Upper lobe of left lung (tissue), 6 donors: ENCODE measurements around the gene ATP8B3. TPM values are rescaled to one million over a fixed set of nuclear protein-coding genes. Genes with fewer than 3 reads are reported as not detected.

Source experiments
- ATAC-seq, 2 donors: fragments of 200-7000 bp; cut with Tn5 transposase; one replicate each; pipeline ENCODE4 v1.9.1; 2022; ENCODE audit warnings: mild to moderate bottlenecking in 2 of 2, moderate library complexity in 2 of 2; ENCODE audit not compliant: low FRiP score in 2 of 2
- DNase-seq, 2 donors: peaks; one replicate each; pipeline ENCODE4 v3.0.0-alpha.2; 2019 to 2020
- H3K27ac ChIP-seq, 4 donors: fragments of 200-600 bp; sonication (generic); one replicate each; pipeline ENCODE4 v1.5.1; 2016 to 2019
- H3K27me3 ChIP-seq, 4 donors: fragments of 200-600 bp; sonication (generic); one replicate each; pipeline ENCODE4 v1.5.1; 2017 to 2019
- H3K36me3 ChIP-seq, 4 donors: fragments of 200-600 bp; sonication (generic); one replicate each; pipeline ENCODE4 v1.5.1; 2016 to 2019
- H3K4me1 ChIP-seq, 4 donors: fragments of 200-600 bp; sonication (generic); one replicate each; pipeline ENCODE4 v1.5.1; 2018 to 2019
- H3K4me3 ChIP-seq, 4 donors: fragments of 200-600 bp; sonication (generic); one replicate each; pipeline ENCODE4 v1.5.1; 2017 to 2019; ENCODE audit warnings: mild to moderate bottlenecking in 2 of 4, moderate library complexity in 1 of 4
- H3K9me3 ChIP-seq, 4 donors: fragments of 200-600 bp; sonication (generic); one replicate each; pipeline ENCODE4 v1.5.1; 2018 to 2019
- CTCF ChIP-seq, 6 experiments: fragments of 450-650 bp in 4 of 6; fragments of 200-600 bp in 2 of 6; sonication (generic) in 2 of 6; IDR thresholded peaks; one replicate each; pipeline ENCODE4 v1.5.1; 2016 to 2019; ENCODE audit warnings: antibody characterized with exemption in 6 of 6
- EP300 ChIP-seq, 4 donors: sonication (generic); formaldehyde crosslinking; IDR thresholded peaks; one replicate each; pipeline ENCODE4 v1.5.1; 2017; ENCODE audit warnings: antibody characterized with exemption in 4 of 4, control low read depth in 2 of 4
- POLR2A ChIP-seq, 4 donors: fragments of 450-650 bp; IDR thresholded peaks; one replicate each; pipeline ENCODE4 v1.5.1; 2016 to 2017; ENCODE audit warnings: antibody characterized with exemption in 4 of 4, mild to moderate bottlenecking in 2 of 4
- POLR2AphosphoS5 ChIP-seq, 2 donors: sonication (generic); formaldehyde crosslinking; IDR thresholded peaks; one replicate each; pipeline ENCODE4 v1.5.1; 2017; ENCODE audit warnings: antibody characterized with exemption in 2 of 2
- WGBS, 2 donors: methylation state at CpG; one replicate each; pipeline ENCODE4 v1.1.5; 2017 to 2018; 5-methylcytosine and 5-hydroxymethylcytosine counted together
- total RNA-seq, 6 donors: library from RNA; depleted of rRNA in 4 of 6; stranded (reverse); fragments of >200 nt in 4 of 6; gene quantifications; one replicate each; pipeline versions ENCODE4 v1.1.0 to v1.2.1, GENCODE V29; 2016 to 2021
- donor health status: DM: no; HTN: no; CAD: no; lungs with moderate emphysema.
- donor health status: DM: no; HTN: yes; CAD: no; lungs with severe emphysema.

ATP8B3 gene
- total RNA-seq, 6 donors from 2014 or later: under 0.01 to 6.2 (median 1.1) TPM

- peaks cover 0 to 13% (median 3%) of the 10 kb centered on the region in 4 donors for H3K27me3 ChIP-seq
- TF ChIP-seq EP300 (IDR thresholded peaks at IDR 0.05) (no peak), POLR2A (IDR thresholded peaks at IDR 0.05) (no peak), POLR2AphosphoS5 (IDR thresholded peaks at IDR 0.05) (no peak), CTCF (IDR thresholded peaks at IDR 0.05) (no peak)
- H3K27ac ChIP-seq: no peak overlapping the region
- no peaks in the 10 kb centered on the region for H3K36me3 ChIP-seq
- no peak overlapping the region for H3K4me3 ChIP-seq
- peak in 1 of 2 donors; percentile 79 for DNase-seq
- peaks cover 8 to 11% (median 9%) of the 10 kb centered on the region in 4 donors for H3K9me3 ChIP-seq
- H3K4me1 ChIP-seq: peaks cover 0 to 15% (median 9%) of the 10 kb centered on the region in 4 donors
- ATAC-seq: no peak
- 88 to 91% methylated on average over 7 to 19 of the region's 19 CpGs for WGBS, 2 donors
These were observed 26.8 kb downstream of the ATP8B3 start for GRCh38 chr19:1785310-1785709.

DNA sequence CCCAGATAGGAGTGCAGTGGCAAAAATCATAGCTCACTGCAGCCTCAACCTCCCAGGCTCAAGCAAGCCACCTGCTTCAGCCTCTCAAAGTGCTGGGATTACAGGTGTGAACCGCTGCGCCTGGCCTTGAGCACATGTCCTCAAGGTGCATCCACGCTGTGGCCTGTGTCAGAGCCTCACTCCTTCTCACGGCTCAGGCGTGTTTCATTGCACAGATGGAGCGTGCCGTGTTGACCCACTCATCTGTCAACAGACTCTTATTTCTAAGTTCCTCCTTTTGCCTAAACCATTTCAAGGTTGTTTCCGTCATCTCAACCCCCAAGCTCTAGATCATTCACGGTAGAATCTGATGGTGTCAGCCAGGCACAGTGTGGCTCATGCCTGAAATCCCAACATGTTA, 28.2 kb downstream of the ATP8B3 start:
- Histone ChIP-seq H3K9me3 (peaks cover 8 to 11% (median 9%) of the 10 kb centered on the region in 4 donors), H3K27ac (no peak overlapping the region), H3K4me3 (no peak overlapping the region), H3K4me1 (peaks cover 0 to 4% (median 1%) of the 10 kb centered on the region in 4 donors), H3K27me3 (peaks cover 0 to 10% (median 4%) of the 10 kb centered on the region in 4 donors), H3K36me3 (no peaks in the 10 kb centered on the region)
- no peak for ATAC-seq
- TF ChIP-seq POLR2A (IDR thresholded peaks at IDR 0.05): no peak
- TF ChIP-seq EP300 (IDR thresholded peaks at IDR 0.05): no peak
- TF ChIP-seq CTCF (IDR thresholded peaks at IDR 0.05): no peak
- no peak for TF ChIP-seq POLR2AphosphoS5 (IDR thresholded peaks at IDR 0.05)
- no peak for DNase-seq
- 75 to 92% methylated on average over 8 to 9 of the region's 9 CpGs for WGBS, 2 donors

- peaks cover 8 to 11% (median 9%) of the 10 kb centered on the region in 4 donors for H3K9me3 ChIP-seq
- DNase-seq: no peak
- H3K4me3 ChIP-seq: no peak overlapping the region
- peaks cover 0 to 12% (median 3%) of the 10 kb centered on the region in 4 donors for H3K27me3 ChIP-seq
- 100% methylated on average over 2 to 4 of the region's 4 CpGs for WGBS, 2 donors
- TF ChIP-seq POLR2A (IDR thresholded peaks at IDR 0.05) (no peak), CTCF (IDR thresholded peaks at IDR 0.05) (no peak), EP300 (IDR thresholded peaks at IDR 0.05) (no peak), POLR2AphosphoS5 (IDR thresholded peaks at IDR 0.05) (no peak)
- H3K4me1 ChIP-seq: no peaks in the 10 kb centered on the region
- H3K27ac ChIP-seq: no peak overlapping the region
- ATAC-seq: no peak
- H3K36me3 ChIP-seq: no peaks in the 10 kb centered on the region
These were observed 28.7 kb downstream of the ATP8B3 start for GRCh38 chr19:1783354-1783753.

DNA sequence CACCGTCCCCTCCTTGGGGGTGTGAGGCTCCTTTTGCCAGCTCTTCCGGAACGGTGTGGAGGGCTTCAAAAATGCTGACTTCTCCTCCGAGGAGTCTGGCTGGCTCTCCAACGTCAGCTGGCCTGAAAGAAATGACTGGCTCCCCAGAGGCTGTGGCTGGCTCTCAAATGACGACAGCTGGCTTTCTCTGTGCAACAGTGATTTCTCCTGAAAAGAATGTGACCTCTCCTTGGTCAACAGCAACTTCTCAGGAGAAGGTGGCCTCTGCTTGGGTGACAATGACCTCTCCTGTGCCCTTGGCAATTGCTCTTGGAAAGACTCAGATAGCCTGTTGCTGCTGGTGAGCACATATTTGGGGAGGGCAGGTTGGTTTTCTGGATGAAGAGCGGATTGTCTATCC, 29.6 kb downstream of the ATP8B3 start:
- Histone ChIP-seq H3K4me1 (no peaks in the 10 kb centered on the region), H3K9me3 (peaks cover 8 to 11% (median 9%) of the 10 kb centered on the region in 4 donors), H3K27ac (no peak overlapping the region), H3K27me3 (peaks cover 0 to 17% (median 5%) of the 10 kb centered on the region in 4 donors), H3K4me3 (no peak overlapping the region), H3K36me3 (no peaks in the 10 kb centered on the region)
- TF ChIP-seq POLR2AphosphoS5 (IDR thresholded peaks at IDR 0.05) (no peak), CTCF (IDR thresholded peaks at IDR 0.05) (no peak), POLR2A (IDR thresholded peaks at IDR 0.05) (no peak), EP300 (IDR thresholded peaks at IDR 0.05) (no peak)
- ATAC-seq: no peak
- DNase-seq: no peak
- 59 to 76% methylated on average over 6 to 7 of the region's 7 CpGs for WGBS, 2 donors
